Testis (tissue), 3 donors: ENCODE measurements around the gene OR2L8. TPM values are rescaled to one million over a fixed set of nuclear protein-coding genes. Genes with fewer than 3 reads are reported as not detected.

ENCODE experiments used
- DNase-seq: peaks from one replicate; pipeline ENCODE4 v3.0.0-alpha.2; 2019
- H3K27ac ChIP-seq, 2 donors: fragments of 200-600 bp; sonication (generic); one replicate each; pipeline ENCODE4 v1.5.1; 2019
- H3K27me3 ChIP-seq: fragments of 200-600 bp; sonication (generic); one replicate; pipeline ENCODE4 v1.5.1; 2019
- H3K36me3 ChIP-seq: fragments of 200-600 bp; sonication (generic); one replicate; pipeline ENCODE4 v1.5.1; 2017; ENCODE audit warnings: low read depth; ENCODE audit errors: missing control alignments
- H3K4me1 ChIP-seq: fragments of 200-600 bp; sonication (generic); one replicate; pipeline ENCODE4 v1.5.1; 2019
- H3K4me3 ChIP-seq, 2 donors: fragments of 200-600 bp; sonication (generic); one replicate each; pipeline ENCODE4 v1.5.1; 2017 to 2019
- H3K9me3 ChIP-seq: fragments of 200-600 bp; sonication (generic); one replicate; pipeline ENCODE4 v1.5.1; 2017
- CTCF ChIP-seq, 3 experiments: fragments of 450-650 bp in 2 of 3; fragments of 200-600 bp in 1 of 3; sonication (generic) in 1 of 3; IDR thresholded peaks; one replicate each; pipeline ENCODE4 v1.5.1; 2016 to 2019; ENCODE audit warnings: antibody characterized with exemption in 3 of 3, mild to moderate bottlenecking in 2 of 3, moderate library complexity in 1 of 3
- POLR2A ChIP-seq: fragments of 450-650 bp; IDR thresholded peaks from one replicate; pipeline ENCODE4 v1.6.1; 2017; ENCODE audit warnings: antibody characterized with exemption, mild to moderate bottlenecking, moderate library complexity
- WGBS, 2 donors: methylation state at CpG; one replicate each; pipeline ENCODE4 v1.1.5; 2018; 5-methylcytosine and 5-hydroxymethylcytosine counted together
- intact Hi-C: fragments of 100-400 bp; cut with DNase I; formaldehyde crosslinking; loops from one replicate; pipeline ENCODE4 v1.15.1; 2023; ENCODE audit warnings: low total_unique reads
- polyA plus RNA-seq: library from polyadenylated mRNA; stranded (reverse); fragments of 350-450 nt; fragmentation: Illumina TruSeq; extraction: RNeasy Lipid Tissue Mini Kit (QIAGEN cat#74804); gene quantifications from one replicate; pipeline ENCODE4 v1.2.3, GENCODE V29; 2014; ENCODE audit warnings: low read depth, low replicate concordance; ENCODE audit not compliant: insufficient read depth
- total RNA-seq, 2 donors: library from RNA; depleted of rRNA; stranded (reverse); fragments of >200 nt; gene quantifications; one replicate each; pipeline ENCODE4 v1.2.3, GENCODE V29; 2016

OR2L8 gene
- total and polyA plus RNA-seq, 3 donors from 2014 or later = 0.43 to 0.87 TPM; not detected in 1

GRCh38 chr1:247906504-247907047, 42.1 kb upstream of the OR2L8 start:
- no peaks in the 10 kb centered on the region for H3K36me3 ChIP-seq
- H3K9me3 ChIP-seq = no peaks in the 10 kb centered on the region
- WGBS, 2 donors = 48 to 60% methylated on average over 7 of the region's 7 CpGs
- no peaks in the 10 kb centered on the region for H3K27me3 ChIP-seq
- no peaks in the 10 kb centered on the region for H3K4me1 ChIP-seq
- DNase-seq = no peak
- TF ChIP-seq POLR2A = no peak
- TF ChIP-seq CTCF (IDR thresholded peaks at IDR 0.05) = no peak
- no peak overlapping the region for H3K4me3 ChIP-seq
- intact Hi-C loops = no loop called here
- H3K27ac ChIP-seq = no peak overlapping the region

- intact Hi-C loops = no loop called here
- 78 to 82% methylated on average over 5 of the region's 5 CpGs for WGBS, 2 donors
- H3K27me3 ChIP-seq = no peaks in the 10 kb centered on the region
- no peaks in the 10 kb centered on the region for H3K9me3 ChIP-seq
- no peaks in the 10 kb centered on the region for H3K4me1 ChIP-seq
- H3K36me3 ChIP-seq = no peaks in the 10 kb centered on the region
- no peak for TF ChIP-seq CTCF (IDR thresholded peaks at IDR 0.05)
- TF ChIP-seq POLR2A = no peak
- no peak overlapping the region for H3K27ac ChIP-seq
- no peak overlapping the region for H3K4me3 ChIP-seq
- DNase-seq = no peak
Measured at GRCh38 chr1:247908766-247909165, 39.9 kb upstream of the OR2L8 start.

- Histone ChIP-seq H3K9me3 (no peaks in the 10 kb centered on the region), H3K4me3 (no peak overlapping the region), H3K27ac (no peak overlapping the region), H3K27me3 (no peaks in the 10 kb centered on the region), H3K36me3 (no peaks in the 10 kb centered on the region), H3K4me1 (no peaks in the 10 kb centered on the region)
- DNase-seq = no peak
- WGBS, 2 donors = 76 to 87% methylated on average over 2 of the region's 2 CpGs
- no peak for TF ChIP-seq POLR2A
- TF ChIP-seq CTCF (IDR thresholded peaks at IDR 0.05) = no peak
- intact Hi-C loops = no loop called here
Measured at GRCh38 chr1:247913786-247914185, 34.9 kb upstream of the OR2L8 start.

GRCh38 chr1:247914941-247915662, 33.6 kb upstream of the OR2L8 start:
- Histone ChIP-seq H3K36me3 (no peaks in the 10 kb centered on the region), H3K27me3 (no peaks in the 10 kb centered on the region), H3K4me1 (no peaks in the 10 kb centered on the region), H3K27ac (no peak overlapping the region), H3K4me3 (no peak overlapping the region), H3K9me3 (no peaks in the 10 kb centered on the region)
- intact Hi-C loops = no loop called here
- WGBS, 2 donors = 50 to 52% methylated on average over 4 of the region's 4 CpGs
- DNase-seq = no peak
- no peak for TF ChIP-seq CTCF (IDR thresholded peaks at IDR 0.05)
- TF ChIP-seq POLR2A = no peak

GRCh38 chr1:247919952-247920351, 28.7 kb upstream of the OR2L8 start, which contains the start of gene OR2T8:
Gene OR2T8 (plus strand): TSS chr1:247920252. CDS start chr1:247921018, 766 bp downstream.
- intact Hi-C loops = no loop called here
- WGBS, 2 donors = 43 to 95% methylated on average over 2 of the region's 2 CpGs
- Histone ChIP-seq H3K4me3 (no peak within 1 kb of the TSS), H3K27ac (no peak within 1 kb of the TSS), H3K4me1 (no peaks in the 10 kb centered on the region), H3K9me3 (no peaks in the 10 kb centered on the region), H3K36me3 (no peaks in the 10 kb centered on the region), H3K27me3 (no peaks in the 10 kb centered on the region)
- DNase-seq = no peak
- no peak for TF ChIP-seq CTCF (IDR thresholded peaks at IDR 0.05)
- TF ChIP-seq POLR2A = no peak
